SJSA1 (cell line): ENCODE measurements around the gene GABRR1. TPM values are rescaled to one million over a fixed set of nuclear protein-coding genes. Genes with fewer than 3 reads are reported as not detected.
A peak's percentile ranks its signal among the peaks of the same experiment; 100 is the strongest.

Experiments used
- DNase-seq, 2 experiments: peaks; one replicate each; pipeline ENCODE4 v3.0.0-alpha.2; 2015 to 2020; ENCODE audit warnings: low spot score in 2 of 2, low read depth in 1 of 2
- H3K27ac ChIP-seq: fragments of 250-450 bp; sonication (Bioruptor Pico); 2 replicates; pipeline ENCODE4 v1.5.1; 2020; ENCODE audit warnings: mild to moderate bottlenecking, moderate library complexity
- H3K27me3 ChIP-seq: fragments of 250-450 bp; sonication (Bioruptor Pico); replicated peaks from 2 replicates; pipeline ENCODE4 v1.5.1; 2020; ENCODE audit warnings: mild to moderate bottlenecking, moderate library complexity
- H3K36me3 ChIP-seq: fragments of 250-450 bp; sonication (Bioruptor Pico); 2 replicates; pipeline ENCODE4 v1.5.1; 2020; ENCODE audit warnings: mild to moderate bottlenecking
- H3K4me1 ChIP-seq: fragments of 250-450 bp; sonication (Bioruptor Pico); replicated peaks from 2 replicates; pipeline ENCODE4 v1.6.1; 2021; ENCODE audit warnings: mild to moderate bottlenecking
- H3K4me3 ChIP-seq: fragments of 250-450 bp; sonication (Bioruptor Pico); 2 replicates; pipeline ENCODE4 v1.5.1; 2020; ENCODE audit warnings: mild to moderate bottlenecking
- H3K9me3 ChIP-seq: fragments of 250-450 bp; sonication (Bioruptor Pico); replicated peaks from 2 replicates; pipeline ENCODE4 v1.5.1; 2020; ENCODE audit warnings: mild to moderate bottlenecking
- total RNA-seq: library from RNA; depleted of rRNA; stranded (reverse); fragments of >200 nt; shearing (Covaris generic); gene quantifications from 2 replicates; pipeline ENCODE4 v1.2.3, GENCODE V29; 2014

Gene GABRR1
- total RNA-seq, 1 experiment from 2014 or later = not detected

DNA sequence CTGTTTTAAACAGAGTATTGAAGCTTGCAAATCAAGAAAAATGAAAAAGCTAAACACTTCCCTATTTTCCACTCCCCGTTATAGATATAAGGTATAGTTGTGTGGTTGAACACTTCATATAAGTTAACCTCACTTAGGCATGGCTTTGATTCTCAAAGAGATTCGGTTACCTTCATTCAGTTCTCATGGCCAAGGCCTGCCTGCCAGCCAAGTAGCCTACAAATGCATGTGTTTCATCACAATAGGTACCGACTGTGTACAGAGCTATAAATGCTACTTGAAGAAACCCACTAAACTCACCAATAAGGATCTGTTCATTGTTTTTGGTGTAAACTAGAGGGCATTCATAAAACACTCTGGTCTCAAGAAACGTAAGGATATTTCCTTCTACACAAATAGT lies 43.5 kb downstream of the GABRR1 start:
- no peak overlapping the region for H3K27ac ChIP-seq
- H3K9me3 ChIP-seq = no peaks in the 10 kb centered on the region
- peaks cover 4% of the 10 kb centered on the region; the same call in 1 of the 2 replicates for H3K27me3 ChIP-seq
- no peaks in the 10 kb centered on the region for H3K4me1 ChIP-seq
- H3K4me3 ChIP-seq = no peak overlapping the region
- DNase-seq = no peak
- H3K36me3 ChIP-seq = no peaks in the 10 kb centered on the region

DNA sequence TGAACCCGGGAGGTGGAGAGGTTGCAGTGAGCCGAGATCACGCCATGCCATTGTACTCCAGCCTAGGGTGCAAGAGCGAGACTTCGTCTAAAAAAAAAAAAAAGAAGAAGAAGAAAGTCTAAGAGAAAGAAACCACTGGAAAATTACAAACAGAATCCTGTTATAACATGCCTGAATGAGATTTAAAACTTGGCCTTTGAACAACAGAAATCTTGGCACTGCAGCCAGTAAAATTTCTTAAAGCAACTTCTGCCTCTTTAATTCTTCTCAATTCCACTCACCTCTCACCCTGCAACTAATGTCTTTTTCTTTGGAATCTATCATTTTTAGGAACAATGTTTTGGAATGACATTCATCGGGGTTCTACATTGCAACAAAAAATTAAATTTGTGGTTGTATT lies 45.0 kb downstream of the GABRR1 start:
- Histone ChIP-seq H3K27me3 (no peaks in the 10 kb centered on the region), H3K4me3 (no peak overlapping the region), H3K9me3 (no peaks in the 10 kb centered on the region), H3K36me3 (no peaks in the 10 kb centered on the region), H3K27ac (no peak overlapping the region), H3K4me1 (no peaks in the 10 kb centered on the region)
- no peak for DNase-seq

GRCh38 chr6:89162047-89162371 lies 55.1 kb downstream of the GABRR1 start:
- Histone ChIP-seq H3K36me3 (peaks cover 59% of the 10 kb centered on the region), H3K9me3 (no peaks in the 10 kb centered on the region), H3K27ac (no peak overlapping the region), H3K27me3 (no peaks in the 10 kb centered on the region), H3K4me3 (no peak overlapping the region), H3K4me1 (no peaks in the 10 kb centered on the region)
- no peak for DNase-seq

DNA sequence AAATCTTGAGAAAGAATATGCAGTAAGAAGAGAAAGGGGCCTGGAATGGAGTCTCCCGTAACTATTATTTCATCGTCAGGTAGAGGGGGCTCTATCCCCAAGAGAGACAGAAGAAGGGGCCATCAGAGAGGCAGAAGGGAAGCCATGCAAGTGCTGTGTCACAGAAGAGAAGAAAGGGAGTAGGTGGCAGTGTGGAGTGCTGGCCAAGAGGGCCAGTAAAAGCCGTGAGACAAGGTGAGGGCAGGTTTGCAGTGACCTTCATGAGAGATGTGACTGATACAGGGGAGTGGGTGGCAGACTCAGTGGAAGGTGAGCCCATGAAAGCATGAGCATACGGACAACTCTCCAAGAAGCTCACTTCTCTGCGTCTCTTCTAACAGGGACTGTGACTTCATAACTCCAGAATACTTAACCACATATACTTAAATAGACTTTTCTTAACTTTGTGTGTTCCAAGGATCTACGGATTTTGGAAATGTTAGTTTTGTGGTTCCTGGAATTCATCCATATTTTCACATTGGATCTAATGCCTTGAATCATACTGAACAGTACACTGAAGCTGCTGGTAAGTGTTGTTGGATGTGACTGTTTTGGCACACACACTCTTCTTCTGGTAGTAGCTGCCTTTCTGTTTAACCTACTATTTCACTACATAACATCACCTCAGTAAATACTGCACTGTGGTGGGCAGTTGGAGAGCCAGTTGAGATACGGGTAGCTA lies 55.7 kb downstream of the GABRR1 start:
- H3K4me3 ChIP-seq = no peak overlapping the region
- H3K27ac ChIP-seq = no peak overlapping the region
- H3K27me3 ChIP-seq = no peaks in the 10 kb centered on the region
- H3K4me1 ChIP-seq = no peaks in the 10 kb centered on the region
- peaks cover 61% of the 10 kb centered on the region for H3K36me3 ChIP-seq
- DNase-seq = no peak
- no peaks in the 10 kb centered on the region for H3K9me3 ChIP-seq

DNA sequence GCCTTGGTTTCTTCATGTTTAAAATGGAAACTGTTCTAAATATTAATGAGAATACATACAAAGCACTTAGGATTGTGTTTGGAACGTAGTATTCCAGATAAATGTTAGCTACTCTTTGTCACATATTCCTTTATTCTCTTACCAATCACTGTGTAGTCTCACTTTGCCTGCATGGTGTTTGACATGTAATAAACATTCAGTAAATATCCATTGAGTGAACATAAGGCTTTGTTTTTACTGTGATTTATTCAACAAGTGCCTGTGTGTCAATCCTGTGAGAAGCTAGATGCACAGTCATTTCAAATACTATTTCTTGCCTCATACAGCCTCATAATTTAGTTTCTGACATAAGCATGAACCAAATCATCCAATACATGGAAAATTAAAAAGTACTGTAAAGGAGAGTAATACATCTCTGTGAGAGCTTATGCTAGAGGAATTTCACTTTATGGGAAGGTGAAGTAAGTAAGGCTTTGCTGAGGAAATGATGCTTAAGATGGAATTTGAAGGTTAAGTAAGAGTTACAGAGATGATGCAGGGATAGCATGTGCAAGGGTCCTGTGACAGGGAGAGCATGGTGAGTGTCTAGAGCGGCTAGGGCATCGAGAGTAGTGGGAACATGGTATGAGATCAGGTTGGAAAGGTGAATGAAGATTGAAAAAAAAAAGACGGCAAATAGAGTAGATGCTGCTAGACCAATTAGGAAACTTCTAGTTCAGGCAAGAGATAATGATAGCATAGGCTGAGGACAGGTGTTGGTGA lies 56.6 kb downstream of the GABRR1 start:
- Histone ChIP-seq H3K4me3 (no peak overlapping the region), H3K4me1 (no peaks in the 10 kb centered on the region), H3K9me3 (no peaks in the 10 kb centered on the region), H3K27ac (no peak overlapping the region), H3K36me3 (peaks cover 71% of the 10 kb centered on the region), H3K27me3 (no peaks in the 10 kb centered on the region)
- no peak for DNase-seq

- Histone ChIP-seq H3K4me3 (no peak overlapping the region), H3K9me3 (no peaks in the 10 kb centered on the region), H3K27ac (no peak overlapping the region), H3K4me1 (no peaks in the 10 kb centered on the region), H3K36me3 (peaks cover 62% of the 10 kb centered on the region), H3K27me3 (no peaks in the 10 kb centered on the region)
- no peak for DNase-seq
Measured at GRCh38 chr6:89154131-89154530, 63.0 kb downstream of the GABRR1 start.

- peak; percentile 17 to 57 for DNase-seq
- Histone ChIP-seq H3K27me3 (no peaks in the 10 kb centered on the region), H3K4me1 (peaks cover 24% of the 10 kb centered on the region), H3K27ac (0 out of 2 replicates have a peak overlapping the region, but pooled peaks have one; percentile 5), H3K36me3 (peaks cover 43% of the 10 kb centered on the region), H3K9me3 (no peaks in the 10 kb centered on the region), H3K4me3 (no peak overlapping the region)
Measured at GRCh38 chr6:89148016-89148750, 69.0 kb downstream of the GABRR1 start.

DNA sequence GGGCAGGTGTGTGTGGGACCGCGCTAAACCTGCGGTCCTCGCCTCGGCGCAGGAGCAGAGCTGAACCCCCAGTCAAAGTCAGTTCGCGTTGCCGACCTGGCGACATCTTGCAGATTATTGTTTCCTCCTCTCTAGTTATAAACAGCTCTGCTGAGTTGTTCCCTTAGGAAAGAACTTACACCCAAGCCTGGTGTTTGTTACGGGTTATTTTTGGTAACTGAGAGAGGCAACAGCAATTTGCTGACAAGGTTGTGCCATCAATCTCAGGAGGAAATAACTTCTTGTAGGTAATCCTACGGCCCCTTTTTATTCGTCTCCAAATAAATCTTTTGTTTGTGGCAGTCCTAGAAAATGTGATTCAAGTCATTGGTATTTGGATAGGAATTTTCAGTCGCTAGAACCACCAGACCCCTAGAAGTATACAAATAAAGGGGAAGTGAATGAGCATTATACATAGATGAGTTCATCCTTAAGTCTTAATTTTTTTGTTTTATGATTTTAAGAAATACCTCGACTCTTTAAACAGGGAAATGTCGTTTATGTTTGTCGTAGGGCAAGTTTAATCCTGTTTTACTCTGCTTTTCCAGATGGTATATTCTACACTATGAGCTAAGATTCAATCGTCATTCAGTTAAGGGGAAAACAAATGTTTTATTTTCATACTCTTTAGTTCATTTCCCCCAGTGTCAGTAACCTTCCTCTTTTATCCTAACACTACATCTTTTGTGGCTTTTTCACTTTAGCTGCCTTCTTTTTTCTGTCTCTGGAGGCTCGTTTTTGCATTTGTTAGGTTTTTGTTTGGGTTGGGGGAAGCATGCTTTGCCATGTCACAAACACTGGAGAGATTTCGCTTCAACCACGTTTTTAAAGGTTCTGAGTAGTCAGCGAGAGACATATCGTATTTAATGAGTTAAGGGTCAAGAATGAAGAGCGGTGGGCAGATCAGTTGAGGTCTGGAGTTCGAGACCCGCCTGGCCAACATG lies 70.1 kb downstream of the GABRR1 start:
- DNase-seq = peak; percentile 52 to 86
- Histone ChIP-seq H3K4me3 (peak overlapping the region; percentile 77), H3K4me1 (peaks cover 24% of the 10 kb centered on the region), H3K36me3 (peaks cover 36% of the 10 kb centered on the region), H3K27ac (peak overlapping the region; percentile 94), H3K27me3 (no peaks in the 10 kb centered on the region), H3K9me3 (no peaks in the 10 kb centered on the region)

- no peaks in the 10 kb centered on the region for H3K9me3 ChIP-seq
- H3K4me3 ChIP-seq = peak within 1 kb of the TSS; percentile 77
- peaks cover 24% of the 10 kb centered on the region for H3K4me1 ChIP-seq
- H3K27ac ChIP-seq = peak within 1 kb of the TSS; percentile 94
- H3K27me3 ChIP-seq = no peaks in the 10 kb centered on the region
- peak; percentile 72 to 84 for DNase-seq
- peaks cover 27% of the 10 kb centered on the region for H3K36me3 ChIP-seq
Measured at GRCh38 chr6:89145956-89146717, 71.0 kb downstream of the GABRR1 start, which contains the start of gene PM20D2. PM20D2 (plus strand) TSS chr6:89146055; CDS start chr6:89146145, 90 bp downstream.

GRCh38 chr6:89145091-89145955 lies 71.8 kb downstream of the GABRR1 start:
- no peak for DNase-seq
- Histone ChIP-seq H3K4me3 (peak overlapping the region; percentile 77), H3K27ac (peak overlapping the region; percentile 94), H3K27me3 (no peaks in the 10 kb centered on the region), H3K9me3 (no peaks in the 10 kb centered on the region), H3K4me1 (peaks cover 32% of the 10 kb centered on the region), H3K36me3 (peaks cover 27% of the 10 kb centered on the region)

GRCh38 chr6:89144354-89144906 lies 72.7 kb downstream of the GABRR1 start:
- Histone ChIP-seq H3K27ac (no peak overlapping the region), H3K36me3 (peaks cover 19% of the 10 kb centered on the region), H3K4me1 (peaks cover 41% of the 10 kb centered on the region), H3K9me3 (no peaks in the 10 kb centered on the region), H3K27me3 (no peaks in the 10 kb centered on the region), H3K4me3 (no peak overlapping the region)
- no peak for DNase-seq
